ENCODE results near the gene PNMA1. TPM values are rescaled to one million over a fixed set of nuclear protein-coding genes. Genes with fewer than 3 reads are reported as not detected.

Gene PNMA1
- total RNA-seq, 2 experiments from 2014 or later = 6.0 to 14.5 TPM

GRCh38 chr14:73700325-73700724 is 13.9 kb downstream of the PNMA1 start:
- intact Hi-C loops (cut with micrococcal nuclease; ENCODE audit: unreplicated experiment) = no loop called here
- no TSS peak for BruUV-seq (replicated peaks)

DNA sequence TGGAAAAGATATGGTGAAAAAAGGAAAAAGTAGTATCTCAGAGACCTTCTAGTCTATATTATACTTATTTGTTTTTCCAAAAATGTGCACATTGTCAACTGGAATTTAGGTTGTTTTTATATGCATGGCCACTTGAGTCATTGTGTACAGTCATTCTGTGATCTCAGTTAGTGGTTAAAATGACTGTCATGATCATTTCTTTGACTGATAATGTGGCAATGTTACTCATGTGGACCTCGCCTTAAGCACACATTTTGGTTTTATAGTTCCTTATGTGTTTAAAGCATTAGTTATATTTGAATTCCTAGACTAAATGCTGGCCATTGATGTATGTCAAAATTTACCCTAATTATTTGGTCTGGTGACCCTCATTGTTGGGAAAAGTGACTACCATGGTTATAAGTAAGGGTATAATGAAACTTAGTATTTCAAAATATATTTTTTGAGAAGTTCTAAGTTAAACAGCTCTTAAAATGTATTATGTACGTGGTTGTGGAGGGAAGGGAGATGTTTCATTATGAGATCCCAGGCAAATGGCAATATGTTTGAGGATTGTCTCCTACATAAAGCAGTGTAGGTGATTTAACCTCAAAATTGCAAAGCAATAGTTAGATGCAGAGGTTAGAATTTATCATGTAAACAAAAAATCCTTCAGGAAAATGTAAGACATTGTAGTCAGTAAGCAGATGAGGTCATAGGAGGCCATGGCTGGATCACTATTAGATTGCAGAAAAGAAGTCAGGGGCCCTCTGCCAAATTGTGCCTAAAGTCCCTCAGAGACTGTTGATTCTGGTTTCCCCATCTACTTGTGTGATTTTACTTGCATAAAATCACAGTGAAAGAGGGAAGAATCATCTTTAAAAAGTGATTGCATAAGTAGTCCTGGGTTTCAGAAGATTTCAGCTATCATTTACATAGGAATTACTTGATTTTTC is 17.5 kb downstream of the PNMA1 start:
- ChIA-PET CTCF (ENCODE audit: unreplicated experiment) (no interaction called here), POLR2A (interaction anchor here (0.6 to 1.2 kb wide), 2 partner anchors 15 to 68 kb away, joined by 3 to 5 read pairs; no protein-coding TSS in a partner anchor)
- TF ChIP-seq EZH2phosphoT487 (IDR thresholded peaks at IDR 0.05; ENCODE audit: borderline replicate concordance, low read depth, low read length) = no peak
- TF ChIP-seq, protein P1, sequence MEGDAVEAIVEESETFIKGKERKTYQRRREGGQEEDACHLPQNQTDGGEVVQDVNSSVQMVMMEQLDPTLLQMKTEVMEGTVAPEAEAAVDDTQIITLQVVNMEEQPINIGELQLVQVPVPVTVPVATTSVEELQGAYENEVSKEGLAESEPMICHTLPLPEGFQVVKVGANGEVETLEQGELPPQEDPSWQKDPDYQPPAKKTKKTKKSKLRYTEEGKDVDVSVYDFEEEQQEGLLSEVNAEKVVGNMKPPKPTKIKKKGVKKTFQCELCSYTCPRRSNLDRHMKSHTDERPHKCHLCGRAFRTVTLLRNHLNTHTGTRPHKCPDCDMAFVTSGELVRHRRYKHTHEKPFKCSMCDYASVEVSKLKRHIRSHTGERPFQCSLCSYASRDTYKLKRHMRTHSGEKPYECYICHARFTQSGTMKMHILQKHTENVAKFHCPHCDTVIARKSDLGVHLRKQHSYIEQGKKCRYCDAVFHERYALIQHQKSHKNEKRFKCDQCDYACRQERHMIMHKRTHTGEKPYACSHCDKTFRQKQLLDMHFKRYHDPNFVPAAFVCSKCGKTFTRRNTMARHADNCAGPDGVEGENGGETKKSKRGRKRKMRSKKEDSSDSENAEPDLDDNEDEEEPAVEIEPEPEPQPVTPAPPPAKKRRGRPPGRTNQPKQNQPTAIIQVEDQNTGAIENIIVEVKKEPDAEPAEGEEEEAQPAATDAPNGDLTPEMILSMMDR (conservative IDR thresholded peaks at IDR 0.05; ENCODE audit: low read length) = no peak
- Histone ChIP-seq H3K9me2 (ENCODE audit: insufficient read depth, low read length) (no peaks in the 10 kb centered on the region), H3K9me3 (ENCODE audit: low read length) (no peaks in the 10 kb centered on the region), H2AFZ (ENCODE audit: low read length) (no peak overlapping the region), H3K4me2 (ENCODE audit: low read length) (no peak overlapping the region), H3K27ac (ENCODE audit: low read depth, low read length, poor library complexity, severe bottlenecking) (no peak overlapping the region), H3K79me2 (ENCODE audit: insufficient read depth, low read depth, low read length) (no peaks in the 10 kb centered on the region), H3K4me3 (ENCODE audit: low read depth, low read length, poor library complexity, severe bottlenecking) (no peak overlapping the region), H3K36me3 (ENCODE audit: insufficient read depth, low read length) (no peaks in the 10 kb centered on the region), H3K4me1 (ENCODE audit: insufficient read depth, low read length, poor library complexity, severe bottlenecking) (no peaks in the 10 kb centered on the region), H4K20me1 (ENCODE audit: insufficient read depth, low read length) (no peaks in the 10 kb centered on the region)
- no peak for DNase-seq (ENCODE audit: low spot score)
- intact Hi-C loops (cut with micrococcal nuclease; ENCODE audit: unreplicated experiment) = no loop called here
- no TSS peak for BruUV-seq (replicated peaks)

More at GRCh38 chr14:73700325-73700724, 13.9 kb downstream of the PNMA1 start:
- H3K9me2 ChIP-seq (ENCODE audit: insufficient read depth, low read length) = no peaks in the 10 kb centered on the region
- H3K4me1 ChIP-seq (ENCODE audit: insufficient read depth, low read length, poor library complexity, severe bottlenecking) = no peaks in the 10 kb centered on the region
- no peak overlapping the region for H3K27ac ChIP-seq (ENCODE audit: low read depth, low read length, poor library complexity, severe bottlenecking)
- no peak overlapping the region for H2AFZ ChIP-seq (ENCODE audit: low read length)
- DNase-seq (ENCODE audit: low spot score) = no peak
- H3K79me2 ChIP-seq (ENCODE audit: insufficient read depth, low read depth, low read length) = no peaks in the 10 kb centered on the region
- no peaks in the 10 kb centered on the region for H4K20me1 ChIP-seq (ENCODE audit: insufficient read depth, low read length)
- CTCF ChIA-PET (ENCODE audit: unreplicated experiment) = no interaction called here
- no peak overlapping the region for H3K4me2 ChIP-seq (ENCODE audit: low read length)
- H3K36me3 ChIP-seq (ENCODE audit: insufficient read depth, low read length) = no peaks in the 10 kb centered on the region
- H3K9me3 ChIP-seq (ENCODE audit: low read length) = no peaks in the 10 kb centered on the region
- POLR2A ChIA-PET = interaction anchor here (0.7 kb wide), 1 partner anchor 277 kb away, joined by 3 read pairs; no protein-coding TSS in a partner anchor
- no peak overlapping the region for H3K4me3 ChIP-seq (ENCODE audit: low read depth, low read length, poor library complexity, severe bottlenecking)
- TF ChIP-seq EZH2phosphoT487 (IDR thresholded peaks at IDR 0.05; ENCODE audit: borderline replicate concordance, low read depth, low read length) = no peak
- TF ChIP-seq, protein P1 (conservative IDR thresholded peaks at IDR 0.05; ENCODE audit: low read length) = no peak

GRCh38 chr14:73695997-73696396 is 18.2 kb downstream of the PNMA1 start:
- Histone ChIP-seq H3K79me2 (ENCODE audit: insufficient read depth, low read depth, low read length) (no peaks in the 10 kb centered on the region), H2AFZ (ENCODE audit: low read length) (no peak overlapping the region), H3K36me3 (ENCODE audit: insufficient read depth, low read length) (no peaks in the 10 kb centered on the region), H4K20me1 (ENCODE audit: insufficient read depth, low read length) (no peaks in the 10 kb centered on the region), H3K9me3 (ENCODE audit: low read length) (no peaks in the 10 kb centered on the region), H3K9me2 (ENCODE audit: insufficient read depth, low read length) (no peaks in the 10 kb centered on the region), H3K4me3 (ENCODE audit: low read depth, low read length, poor library complexity, severe bottlenecking) (no peak overlapping the region), H3K4me2 (ENCODE audit: low read length) (no peak overlapping the region), H3K4me1 (ENCODE audit: insufficient read depth, low read length, poor library complexity, severe bottlenecking) (no peaks in the 10 kb centered on the region), H3K27ac (ENCODE audit: low read depth, low read length, poor library complexity, severe bottlenecking) (no peak overlapping the region)
- ChIA-PET CTCF (ENCODE audit: unreplicated experiment) (no interaction called here), POLR2A (no interaction called here)
- TF ChIP-seq EZH2phosphoT487 (IDR thresholded peaks at IDR 0.05; ENCODE audit: borderline replicate concordance, low read depth, low read length) = no peak
- TF ChIP-seq, protein P1 (conservative IDR thresholded peaks at IDR 0.05; ENCODE audit: low read length) = no peak
- no peak for DNase-seq (ENCODE audit: low spot score)
- intact Hi-C loops (cut with micrococcal nuclease; ENCODE audit: unreplicated experiment) = no loop called here
- no TSS peak for BruUV-seq (replicated peaks)
